AG09319 (cell line): Measurements from ENCODE around the gene WBP1L.

ENCODE experiments used
- DNase-seq: peaks from one replicate; pipeline ENCODE4 v3.0.0-alpha.2; 2010; ENCODE audit warnings: low read depth; ENCODE audit errors: extremely low read depth
- TF ChIP-seq, protein P1 (sequence below): IDR thresholded peaks from 2 replicates; pipeline ENCODE4 v1.5.1; 2011; ENCODE audit warnings: low read depth, mild to moderate bottlenecking, inconsistent platforms, low read length, moderate library complexity

The WBP1L gene

DNA sequence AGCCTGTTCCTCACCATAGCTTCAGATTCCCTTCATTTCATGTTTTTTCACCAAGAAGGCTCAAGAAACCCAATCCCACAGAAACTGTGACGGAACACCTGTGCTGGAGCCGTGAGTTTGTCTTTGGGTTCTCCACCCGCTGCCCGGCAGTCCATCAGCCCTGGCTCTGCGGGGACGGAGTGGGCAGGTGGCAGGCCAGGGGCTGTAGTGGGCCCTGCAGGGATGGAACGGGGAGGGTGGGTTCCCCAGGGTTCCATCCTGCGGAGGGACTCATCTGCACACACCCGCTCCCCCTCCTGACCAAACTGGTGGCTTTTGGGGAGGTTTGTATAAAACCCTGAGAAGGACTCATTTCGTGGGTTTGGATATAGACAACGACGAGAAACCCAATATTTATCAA is 78.5 kb downstream of the WBP1L start:
- TF ChIP-seq, protein P1, sequence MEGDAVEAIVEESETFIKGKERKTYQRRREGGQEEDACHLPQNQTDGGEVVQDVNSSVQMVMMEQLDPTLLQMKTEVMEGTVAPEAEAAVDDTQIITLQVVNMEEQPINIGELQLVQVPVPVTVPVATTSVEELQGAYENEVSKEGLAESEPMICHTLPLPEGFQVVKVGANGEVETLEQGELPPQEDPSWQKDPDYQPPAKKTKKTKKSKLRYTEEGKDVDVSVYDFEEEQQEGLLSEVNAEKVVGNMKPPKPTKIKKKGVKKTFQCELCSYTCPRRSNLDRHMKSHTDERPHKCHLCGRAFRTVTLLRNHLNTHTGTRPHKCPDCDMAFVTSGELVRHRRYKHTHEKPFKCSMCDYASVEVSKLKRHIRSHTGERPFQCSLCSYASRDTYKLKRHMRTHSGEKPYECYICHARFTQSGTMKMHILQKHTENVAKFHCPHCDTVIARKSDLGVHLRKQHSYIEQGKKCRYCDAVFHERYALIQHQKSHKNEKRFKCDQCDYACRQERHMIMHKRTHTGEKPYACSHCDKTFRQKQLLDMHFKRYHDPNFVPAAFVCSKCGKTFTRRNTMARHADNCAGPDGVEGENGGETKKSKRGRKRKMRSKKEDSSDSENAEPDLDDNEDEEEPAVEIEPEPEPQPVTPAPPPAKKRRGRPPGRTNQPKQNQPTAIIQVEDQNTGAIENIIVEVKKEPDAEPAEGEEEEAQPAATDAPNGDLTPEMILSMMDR = no peak
- DNase-seq = no peak

GRCh38 chr10:102824664-102825063 is 80.9 kb downstream of the WBP1L start:
- no peak for DNase-seq
- TF ChIP-seq, protein P1 = no peak

- TF ChIP-seq, protein P1 = no peak
These were observed 82.5 kb downstream of the WBP1L start for GRCh38 chr10:102826148-102826796.

DNA sequence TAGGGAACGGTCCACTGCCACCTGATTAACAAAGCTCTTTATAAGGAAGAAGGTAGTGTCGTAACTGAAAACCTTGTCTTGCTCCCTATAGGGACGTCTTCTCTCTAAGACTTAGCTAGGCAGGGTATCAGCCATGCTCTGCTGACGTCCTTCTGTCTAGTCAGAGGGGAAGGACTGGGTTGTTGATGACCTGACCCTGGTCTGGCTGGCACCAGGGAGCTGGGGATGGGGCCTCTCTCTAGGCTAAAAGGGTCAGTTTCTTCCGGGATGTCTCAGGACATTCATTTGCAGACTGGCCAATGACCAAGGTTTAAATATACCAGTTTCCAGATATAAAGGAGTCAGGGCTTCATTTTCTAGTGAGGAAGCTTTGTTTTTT is 83.8 kb downstream of the WBP1L start:
- no peak for DNase-seq
- TF ChIP-seq, protein P1 = no peak

More at GRCh38 chr10:102826148-102826796, 82.5 kb downstream of the WBP1L start:
- no peak for DNase-seq

DNA sequence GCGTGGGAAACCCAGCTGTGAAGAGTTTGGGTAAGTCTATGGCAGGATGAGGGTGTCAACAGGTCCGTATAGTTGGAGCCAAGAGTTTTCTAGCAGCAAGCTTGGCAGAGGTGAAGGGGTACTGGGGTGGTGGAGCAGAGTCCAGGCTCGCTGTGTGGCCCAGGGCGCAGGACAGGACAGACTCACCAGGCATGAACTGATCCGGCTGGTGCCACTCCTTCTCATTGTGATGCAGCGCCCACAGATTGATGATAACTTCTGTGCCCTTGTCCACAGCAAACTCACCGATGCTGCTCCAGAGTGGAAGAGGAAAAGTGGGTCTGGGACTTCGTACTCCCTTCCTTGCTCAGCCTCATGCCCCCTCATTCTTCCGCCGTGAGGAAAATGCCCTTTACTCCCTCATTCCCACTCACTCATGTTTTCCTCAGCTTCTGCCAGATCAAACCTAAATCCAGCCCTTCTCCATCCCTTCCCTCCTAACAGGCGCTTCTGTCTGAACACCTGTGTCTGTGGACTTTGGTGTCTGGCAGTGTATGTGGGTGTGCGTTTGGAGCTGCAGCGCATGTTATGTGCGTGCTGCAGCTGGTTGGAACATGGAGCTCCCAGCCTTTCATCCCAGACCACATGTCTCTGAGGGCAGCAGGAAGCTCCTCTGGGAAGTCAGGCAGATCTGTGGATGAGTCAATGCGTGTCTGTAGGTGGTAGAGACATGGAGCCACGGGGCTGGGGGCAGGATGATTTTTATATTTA is 87.7 kb downstream of the WBP1L start:
- TF ChIP-seq, protein P1 = no peak
- DNase-seq = no peak

GRCh38 chr10:102832248-102832647 is 88.5 kb downstream of the WBP1L start:
- TF ChIP-seq, protein P1 = no peak

DNA sequence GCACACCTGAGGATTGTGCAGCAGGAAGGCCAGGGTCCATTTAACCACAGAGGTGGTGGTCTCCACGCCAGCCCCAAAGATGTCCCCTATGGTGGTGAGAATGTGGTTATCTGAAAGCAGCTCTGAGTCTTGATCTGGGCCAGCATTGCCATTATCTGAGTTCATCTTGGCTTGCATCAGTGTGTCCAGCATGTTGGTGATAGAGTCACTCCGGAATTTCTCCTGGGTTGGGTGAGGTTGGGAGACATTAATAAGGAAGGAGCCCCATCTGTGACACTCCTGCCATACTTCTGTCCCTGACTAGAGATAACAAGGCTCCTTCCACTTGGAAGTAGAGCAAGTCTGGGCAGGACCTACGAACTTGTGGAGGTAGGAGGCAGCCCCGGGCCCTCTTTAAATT is 89.2 kb downstream of the WBP1L start:
- TF ChIP-seq, protein P1 = no peak
- no peak for DNase-seq

More at GRCh38 chr10:102832248-102832647, 88.5 kb downstream of the WBP1L start:
- DNase-seq = no peak
